LoVo (cell line): ENCODE data around the gene LRRC28.

Experiments
- DNase-seq: peaks from one replicate; pipeline ENCODE4 v3.0.0-alpha.2; 2016; ENCODE audit warnings: low spot score

The LRRC28 gene

GRCh38 chr15:99343208-99343607 lies 91.9 kb downstream of the LRRC28 start:
- DNase-seq = no peak

GRCh38 chr15:99343881-99344551 lies 92.7 kb downstream of the LRRC28 start:
- DNase-seq = no peak

GRCh38 chr15:99344639-99345038 lies 93.4 kb downstream of the LRRC28 start:
- DNase-seq = no peak

GRCh38 chr15:99345242-99345641 lies 94.0 kb downstream of the LRRC28 start:
- DNase-seq = no peak

DNA sequence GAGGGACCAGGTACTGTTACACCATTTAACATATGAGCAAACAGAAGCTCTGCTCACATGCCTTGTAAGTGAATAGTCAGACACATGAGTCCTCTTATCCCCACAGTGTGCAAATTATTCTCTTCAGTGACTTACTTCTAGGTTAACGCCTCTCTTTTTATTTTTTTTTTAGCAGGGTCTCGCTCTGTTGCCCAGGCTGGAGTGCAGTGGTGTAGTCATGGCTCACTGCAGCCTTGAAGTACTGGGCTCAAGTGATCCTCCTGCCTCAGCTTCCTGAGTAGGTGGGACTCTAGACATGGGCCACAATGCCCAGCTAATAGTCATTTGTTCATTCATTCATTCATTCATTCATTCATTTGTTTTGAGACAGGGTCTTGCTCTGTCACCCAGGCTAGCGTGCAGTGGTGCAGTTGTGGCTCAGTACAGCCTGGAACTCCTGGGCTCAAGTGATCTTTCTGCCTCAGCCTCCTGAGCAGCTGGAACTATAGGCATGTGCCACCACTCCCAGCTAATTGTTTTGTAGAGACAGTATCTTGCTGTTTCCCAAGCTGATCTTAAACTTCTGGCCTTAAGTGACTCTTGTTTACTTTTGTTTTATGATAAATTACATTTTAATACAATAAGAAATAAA lies 94.7 kb downstream of the LRRC28 start:
- no peak for DNase-seq

- DNase-seq = no peak
Observed at GRCh38 chr15:99347574-99347973, 96.3 kb downstream of the LRRC28 start.

DNA sequence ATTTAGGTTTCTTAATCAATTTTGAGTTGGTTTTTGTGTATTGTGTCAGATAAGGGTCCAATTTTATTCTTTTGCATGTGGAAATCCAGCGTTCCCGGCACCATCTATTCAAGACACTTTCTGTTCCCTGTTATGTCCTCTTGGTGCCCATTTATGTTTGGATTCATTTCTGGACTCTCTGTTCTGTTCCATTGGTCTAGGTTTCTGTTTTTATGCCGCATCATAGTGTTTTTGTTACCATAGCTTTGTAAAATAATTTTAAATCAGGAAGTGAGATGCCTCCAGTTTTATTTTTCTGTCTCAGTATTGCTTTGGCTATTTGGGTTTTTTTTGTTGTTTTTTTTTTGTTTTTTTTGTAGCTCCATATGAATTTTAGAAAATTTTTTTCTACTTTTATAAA lies 97.1 kb downstream of the LRRC28 start:
- no peak for DNase-seq

GRCh38 chr15:99350408-99350807 lies 99.1 kb downstream of the LRRC28 start:
- no peak for DNase-seq

- no peak for DNase-seq
Observed at GRCh38 chr15:99359769-99360168, 108.5 kb downstream of the LRRC28 start.

DNA sequence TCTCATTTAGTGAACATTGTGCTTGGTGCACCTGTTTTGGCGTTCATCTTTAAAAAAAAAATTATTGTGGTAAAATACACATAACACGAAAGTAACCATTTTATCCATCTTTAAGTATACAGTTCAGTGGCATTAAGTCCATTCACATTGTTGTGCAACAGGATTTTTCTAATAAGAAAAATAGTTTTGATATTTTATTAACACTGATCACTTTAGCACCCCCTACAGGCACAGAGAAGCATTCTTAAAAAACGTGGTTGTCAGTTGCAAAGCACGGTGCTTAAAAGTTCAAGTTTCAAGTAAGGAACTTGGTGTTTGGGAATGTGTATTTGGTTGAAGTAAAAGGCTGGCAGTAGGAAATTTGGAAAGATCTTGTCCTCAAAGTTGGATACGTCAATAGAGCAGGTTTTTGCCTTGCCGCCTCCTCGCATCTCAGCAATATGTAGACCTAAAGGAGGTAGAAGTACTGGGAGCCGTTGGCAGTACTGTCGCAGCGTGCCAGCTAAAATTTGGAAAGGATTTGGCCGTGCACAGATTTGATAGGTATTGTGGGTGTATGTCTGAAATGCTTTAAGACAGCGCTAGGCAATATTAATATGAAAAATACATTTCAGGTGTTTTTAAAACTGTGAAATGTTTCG lies 110.4 kb downstream of the LRRC28 start:
- DNase-seq = peak; percentile 9

DNA sequence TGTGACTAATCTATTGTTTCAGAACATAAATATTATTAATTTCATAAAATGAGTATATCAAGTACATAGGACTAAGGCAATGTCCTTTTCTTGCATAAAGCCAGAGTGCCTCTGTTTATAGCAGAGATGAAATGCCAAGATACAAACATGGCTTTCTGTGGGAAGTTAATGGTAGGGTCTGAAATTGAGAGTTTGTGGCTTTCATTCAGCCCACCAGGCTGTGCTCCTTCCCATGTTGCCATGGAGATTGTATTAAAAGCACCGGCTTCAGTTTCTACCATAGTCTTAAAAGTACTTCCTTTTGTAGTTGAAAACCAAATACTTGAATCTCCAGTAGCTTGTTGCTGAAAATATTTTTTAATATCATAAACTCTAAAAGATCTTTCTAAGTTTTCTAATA lies 114.0 kb downstream of the LRRC28 start:
- DNase-seq = no peak

DNA sequence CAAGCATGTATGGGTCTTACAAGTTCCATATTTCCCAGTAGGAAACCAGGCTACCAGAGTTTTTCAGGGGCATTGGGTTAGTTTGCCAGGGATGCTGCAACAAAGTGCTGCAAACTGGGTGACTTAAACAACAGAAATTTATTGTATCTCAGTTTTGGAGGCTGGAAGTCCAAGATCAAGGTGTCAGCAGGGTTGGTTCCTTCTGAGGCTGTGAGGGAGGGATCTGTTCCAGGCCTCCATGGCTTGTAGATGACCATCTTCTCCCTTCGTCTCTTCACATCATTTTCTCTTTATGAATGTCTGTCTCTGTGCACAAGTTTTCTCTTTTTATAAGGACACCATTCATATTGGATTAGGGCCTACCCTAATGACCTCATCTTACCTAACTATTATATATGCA lies 114.7 kb downstream of the LRRC28 start:
- no peak for DNase-seq

- no peak for DNase-seq
Observed at GRCh38 chr15:99368743-99369142, 117.5 kb downstream of the LRRC28 start.

GRCh38 chr15:99369196-99369595 lies 117.9 kb downstream of the LRRC28 start:
- no peak for DNase-seq

GRCh38 chr15:99371180-99372103 lies 120.2 kb downstream of the LRRC28 start:
- DNase-seq = no peak

DNA sequence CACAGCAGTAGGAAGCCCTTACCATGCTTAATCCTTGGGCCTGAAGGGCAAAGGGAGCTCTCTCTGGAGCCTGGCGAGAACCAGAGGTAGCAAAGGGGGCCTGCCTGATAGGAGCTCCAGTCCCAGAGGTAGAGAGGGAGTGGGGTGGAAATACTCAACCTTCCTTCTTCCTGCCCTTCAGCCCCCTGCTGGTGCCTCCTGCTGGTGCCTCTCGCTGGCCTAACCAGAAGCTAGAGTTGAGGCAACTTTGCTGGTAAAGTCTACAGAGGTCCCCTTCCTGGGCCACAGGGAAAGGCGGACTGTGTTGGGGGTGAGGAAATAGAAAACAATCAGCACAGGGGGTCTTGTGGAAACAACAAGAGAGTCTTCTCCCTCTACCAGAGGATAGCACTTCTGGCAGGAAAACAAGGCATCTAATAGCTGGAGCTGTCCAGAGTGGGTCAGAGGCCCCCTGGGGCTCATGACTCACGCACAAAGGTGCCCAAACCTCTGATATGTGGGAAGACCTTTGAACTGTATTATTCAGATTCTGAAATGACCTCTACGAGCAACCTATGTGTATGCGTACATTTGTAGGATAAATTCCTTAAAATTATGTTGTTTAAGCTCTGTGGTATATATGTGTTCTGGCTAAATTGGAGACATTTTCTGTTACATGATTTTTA lies 133.9 kb downstream of the LRRC28 start:
- DNase-seq = peak; percentile 60

- peak; percentile 31 for DNase-seq
Observed at GRCh38 chr15:99385865-99386264, 134.6 kb downstream of the LRRC28 start.

- no peak for DNase-seq
Observed at GRCh38 chr15:99386391-99386790, 135.1 kb downstream of the LRRC28 start.

DNA sequence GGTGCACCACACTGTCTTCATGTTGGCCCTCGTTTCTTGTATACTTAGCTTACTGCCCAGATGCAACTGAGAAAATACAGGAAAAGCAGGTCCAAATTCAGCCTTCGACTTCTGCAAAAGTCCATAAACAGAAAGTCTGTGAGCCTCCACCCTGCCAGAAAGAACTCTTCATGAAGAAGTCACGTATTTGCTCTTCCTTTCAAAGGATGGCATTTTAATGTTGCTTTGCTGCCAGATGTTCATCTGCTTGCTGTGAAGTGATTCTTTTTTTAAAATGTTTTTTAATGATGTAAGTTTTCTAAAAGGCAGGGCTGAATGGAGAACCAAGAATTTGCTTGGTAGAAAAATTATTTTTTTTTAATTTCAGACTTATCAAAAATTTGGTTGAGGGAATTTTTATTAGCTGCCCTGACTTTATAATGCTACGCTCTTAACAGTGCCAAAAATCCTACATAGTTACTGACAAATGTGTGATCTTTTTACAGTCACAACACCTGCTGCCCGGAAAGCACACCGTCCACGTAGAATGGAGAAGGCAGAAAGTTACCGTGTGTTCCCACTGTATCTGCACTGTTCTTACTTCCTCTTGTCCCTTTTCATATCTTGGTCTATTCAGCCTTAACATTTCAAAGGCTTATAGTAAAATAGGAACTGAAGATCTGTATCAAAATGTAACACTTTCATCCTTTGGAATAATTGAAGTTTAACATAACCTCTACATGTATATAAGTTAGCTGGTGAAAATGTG lies 136.3 kb downstream of the LRRC28 start:
- no peak for DNase-seq

- no peak for DNase-seq
Observed at GRCh38 chr15:99390667-99391066, 139.4 kb downstream of the LRRC28 start.

GRCh38 chr15:99393641-99394040 lies 142.4 kb downstream of the LRRC28 start:
- DNase-seq = no peak
